Measurements from ENCODE around the gene MRPS25.

DNA sequence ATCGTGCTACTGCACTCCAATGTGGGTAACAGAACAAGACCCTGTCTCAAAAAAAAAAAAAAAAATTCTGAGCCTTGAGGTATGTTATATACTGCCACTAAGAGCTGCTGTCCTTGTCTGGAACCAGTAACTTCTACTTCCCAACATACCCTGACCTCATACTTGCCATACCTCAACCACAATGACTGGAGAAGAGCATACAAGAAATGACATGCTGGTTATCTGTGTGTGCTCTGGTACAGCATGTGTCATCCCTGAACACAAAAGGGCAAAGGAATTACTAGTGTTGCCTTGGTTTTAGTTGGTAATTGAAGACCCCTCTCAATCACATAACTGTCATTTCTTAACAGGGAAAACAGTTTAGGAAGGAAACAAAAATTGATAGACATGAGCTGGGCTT, 54.5 kb downstream of the MRPS25 start:
- TF ChIP-seq EZH2 (IDR thresholded peaks at IDR 0.05; ENCODE audit: borderline replicate concordance, low read depth, low read length): no peak
- no peak for TF ChIP-seq EP300 (IDR thresholded peaks at IDR 0.05; ENCODE audit: low read length)
- TF ChIP-seq, protein P1, sequence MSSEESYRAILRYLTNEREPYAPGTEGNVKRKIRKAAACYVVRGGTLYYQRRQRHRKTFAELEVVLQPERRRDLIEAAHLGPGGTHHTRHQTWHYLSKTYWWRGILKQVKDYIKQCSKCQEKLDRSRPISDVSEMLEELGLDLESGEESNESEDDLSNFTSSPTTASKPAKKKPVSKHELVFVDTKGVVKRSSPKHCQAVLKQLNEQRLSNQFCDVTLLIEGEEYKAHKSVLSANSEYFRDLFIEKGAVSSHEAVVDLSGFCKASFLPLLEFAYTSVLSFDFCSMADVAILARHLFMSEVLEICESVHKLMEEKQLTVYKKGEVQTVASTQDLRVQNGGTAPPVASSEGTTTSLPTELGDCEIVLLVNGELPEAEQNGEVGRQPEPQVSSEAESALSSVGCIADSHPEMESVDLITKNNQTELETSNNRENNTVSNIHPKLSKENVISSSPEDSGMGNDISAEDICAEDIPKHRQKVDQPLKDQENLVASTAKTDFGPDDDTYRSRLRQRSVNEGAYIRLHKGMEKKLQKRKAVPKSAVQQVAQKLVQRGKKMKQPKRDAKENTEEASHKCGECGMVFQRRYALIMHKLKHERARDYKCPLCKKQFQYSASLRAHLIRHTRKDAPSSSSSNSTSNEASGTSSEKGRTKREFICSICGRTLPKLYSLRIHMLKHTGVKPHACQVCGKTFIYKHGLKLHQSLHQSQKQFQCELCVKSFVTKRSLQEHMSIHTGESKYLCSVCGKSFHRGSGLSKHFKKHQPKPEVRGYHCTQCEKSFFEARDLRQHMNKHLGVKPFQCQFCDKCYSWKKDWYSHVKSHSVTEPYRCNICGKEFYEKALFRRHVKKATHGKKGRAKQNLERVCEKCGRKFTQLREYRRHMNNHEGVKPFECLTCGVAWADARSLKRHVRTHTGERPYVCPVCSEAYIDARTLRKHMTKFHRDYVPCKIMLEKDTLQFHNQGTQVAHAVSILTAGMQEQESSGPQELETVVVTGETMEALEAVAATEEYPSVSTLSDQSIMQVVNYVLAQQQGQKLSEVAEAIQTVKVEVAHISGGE (CRISPR knock-in tag; IDR thresholded peaks at IDR 0.05): no peak
- TF ChIP-seq, protein P2, sequence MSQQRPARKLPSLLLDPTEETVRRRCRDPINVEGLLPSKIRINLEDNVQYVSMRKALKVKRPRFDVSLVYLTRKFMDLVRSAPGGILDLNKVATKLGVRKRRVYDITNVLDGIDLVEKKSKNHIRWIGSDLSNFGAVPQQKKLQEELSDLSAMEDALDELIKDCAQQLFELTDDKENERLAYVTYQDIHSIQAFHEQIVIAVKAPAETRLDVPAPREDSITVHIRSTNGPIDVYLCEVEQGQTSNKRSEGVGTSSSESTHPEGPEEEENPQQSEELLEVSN (IDR thresholded peaks at IDR 0.05; ENCODE audit: borderline replicate concordance in 1 of 2, extremely low read depth in 1 of 2, insufficient read depth in 1 of 2, insufficient read length in 1 of 2, low read depth in 1 of 2, low read length in 1 of 2, poor library complexity in 1 of 2, severe bottlenecking in 1 of 2): no peak

Data from K562 (cell line).